ENCODE data around the gene KRTAP6-2. TPM values are rescaled to one million over a fixed set of nuclear protein-coding genes. Genes with fewer than 3 reads are reported as not detected.

Gene KRTAP6-2
- total RNA-seq, 4 donors from 2014 or later: not detected

DNA sequence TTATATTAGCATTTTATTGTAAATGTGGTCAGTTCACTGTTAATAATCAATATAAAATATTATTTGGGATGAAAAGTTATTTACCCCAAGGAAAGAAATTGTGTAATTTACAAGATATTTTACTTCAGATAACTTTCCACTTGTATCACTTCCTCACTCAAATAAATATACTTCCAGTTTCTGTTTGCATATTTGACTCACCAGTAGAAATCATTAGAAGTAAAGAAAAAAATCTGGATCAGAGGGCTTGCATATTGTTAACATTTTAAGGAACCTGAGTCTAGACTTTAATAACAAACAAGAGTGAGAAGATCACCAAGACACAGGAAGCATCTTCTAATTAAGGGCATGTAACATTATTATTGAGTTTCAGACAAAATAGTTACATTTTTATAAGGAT lies 21.4 kb upstream of the KRTAP6-2 start:
- no peak overlapping the region for H3K27ac ChIP-seq
- ATAC-seq (no peak), DNase-seq (no peak)
- H3K27me3 ChIP-seq: no peaks in the 10 kb centered on the region
- intact Hi-C loops (cut with DNase I; ENCODE audit: low total_unique reads) (no loop called here), in situ Hi-C loops (cut with MboI; ENCODE audit: low sequenced_read_pairs in 4 of 4) (no loop called here)
- H3K36me3 ChIP-seq: no peaks in the 10 kb centered on the region
- no peaks in the 10 kb centered on the region for H3K9me3 ChIP-seq
- no peak overlapping the region for H3K4me3 ChIP-seq
- no peaks in the 10 kb centered on the region for H3K4me1 ChIP-seq
- TF ChIP-seq CTCF (IDR thresholded peaks at IDR 0.05 in 4 of 5, conservative IDR thresholded peaks at IDR 0.05 in 1 of 5) (no peak), POLR2A (IDR thresholded peaks at IDR 0.05) (no peak)

- in situ Hi-C loops (cut with MboI; ENCODE audit: low sequenced_read_pairs in 4 of 4) (no loop called here), intact Hi-C loops (cut with DNase I; ENCODE audit: low total_unique reads) (no loop called here)
- TF ChIP-seq POLR2A (IDR thresholded peaks at IDR 0.05): no peak
- TF ChIP-seq CTCF (IDR thresholded peaks at IDR 0.05 in 4 of 5, conservative IDR thresholded peaks at IDR 0.05 in 1 of 5): no peak
- Histone ChIP-seq H3K9me3 (no peaks in the 10 kb centered on the region), H3K4me3 (no peak within 1 kb of the TSS), H3K27ac (no peak within 1 kb of the TSS), H3K36me3 (no peaks in the 10 kb centered on the region), H3K27me3 (no peaks in the 10 kb centered on the region), H3K4me1 (no peaks in the 10 kb centered on the region)
- no peak for DNase-seq
- no peak for ATAC-seq
These were observed 17.4 kb upstream of the KRTAP6-2 start, which contains the start of gene KRTAP20-1 for GRCh38 chr21:30616125-30616524. Gene KRTAP20-1 (plus strand): TSS chr21:30616425. CDS start chr21:30616455, 30 bp downstream.

DNA sequence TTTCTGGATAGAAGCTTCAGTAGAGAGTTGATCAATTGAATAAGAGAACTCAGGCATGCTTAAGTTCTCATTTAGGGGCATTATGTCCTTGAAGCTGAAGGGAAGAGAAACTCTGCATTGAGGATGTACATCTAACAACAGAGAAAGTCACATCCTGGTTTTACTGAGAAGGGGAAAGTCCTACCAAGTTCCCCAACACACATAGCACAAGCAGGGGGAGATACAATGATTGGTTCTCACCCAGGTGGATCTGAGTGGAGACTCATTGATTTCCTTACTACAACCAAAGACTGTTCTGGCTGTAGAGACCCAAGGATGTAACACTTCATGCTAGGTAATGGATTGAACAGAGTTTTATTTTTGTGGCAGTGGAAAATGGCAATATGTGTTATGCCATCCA lies 16.5 kb upstream of the KRTAP6-2 start:
- Histone ChIP-seq H3K27ac (no peak overlapping the region), H3K9me3 (no peaks in the 10 kb centered on the region), H3K27me3 (no peaks in the 10 kb centered on the region), H3K4me3 (no peak overlapping the region), H3K4me1 (no peaks in the 10 kb centered on the region), H3K36me3 (no peaks in the 10 kb centered on the region)
- in situ Hi-C loops (cut with MboI; ENCODE audit: low sequenced_read_pairs in 4 of 4) (no loop called here), intact Hi-C loops (cut with DNase I; ENCODE audit: low total_unique reads) (no loop called here)
- no peak for TF ChIP-seq POLR2A (IDR thresholded peaks at IDR 0.05)
- no peak for TF ChIP-seq CTCF (IDR thresholded peaks at IDR 0.05 in 4 of 5, conservative IDR thresholded peaks at IDR 0.05 in 1 of 5)
- ATAC-seq (no peak), DNase-seq (no peak)

DNA sequence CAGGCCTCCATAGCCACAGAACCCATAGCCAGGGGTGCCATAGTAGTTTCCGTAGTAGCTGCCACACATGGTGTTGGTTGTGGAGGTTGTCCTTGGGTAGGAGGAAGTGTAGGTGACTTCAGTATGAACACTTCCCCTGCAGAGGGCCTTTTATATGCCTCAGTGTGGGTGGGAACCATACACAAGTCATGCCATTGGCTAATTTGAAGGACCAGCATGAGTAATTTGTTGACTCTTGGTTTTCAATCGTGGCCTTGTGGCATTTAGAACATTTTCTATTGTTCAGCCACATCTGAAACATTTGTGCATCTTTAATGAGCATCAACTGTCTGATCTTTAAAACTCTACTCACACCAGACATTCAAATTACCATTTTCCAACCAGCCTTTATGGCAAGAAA lies 15.1 kb upstream of the KRTAP6-2 start, which contains the start of gene KRTAP6-1:
KRTAP6-1 (minus strand) TSS at position 95 of the 400 bp plus-strand sequence; CDS start at position 69, 26 bp downstream.
- no peaks in the 10 kb centered on the region for H3K27me3 ChIP-seq
- ATAC-seq (no peak), DNase-seq (no peak)
- no peaks in the 10 kb centered on the region for H3K9me3 ChIP-seq
- H3K27ac ChIP-seq: no peak within 1 kb of the TSS
- H3K4me3 ChIP-seq: no peak within 1 kb of the TSS
- no peaks in the 10 kb centered on the region for H3K36me3 ChIP-seq
- no peak for TF ChIP-seq CTCF (IDR thresholded peaks at IDR 0.05 in 4 of 5, conservative IDR thresholded peaks at IDR 0.05 in 1 of 5)
- no peak for TF ChIP-seq POLR2A (IDR thresholded peaks at IDR 0.05)
- intact Hi-C loops (cut with DNase I; ENCODE audit: low total_unique reads): no loop called here
- in situ Hi-C loops (cut with MboI; ENCODE audit: low sequenced_read_pairs in 4 of 4): no loop called here
- H3K4me1 ChIP-seq: no peaks in the 10 kb centered on the region

DNA sequence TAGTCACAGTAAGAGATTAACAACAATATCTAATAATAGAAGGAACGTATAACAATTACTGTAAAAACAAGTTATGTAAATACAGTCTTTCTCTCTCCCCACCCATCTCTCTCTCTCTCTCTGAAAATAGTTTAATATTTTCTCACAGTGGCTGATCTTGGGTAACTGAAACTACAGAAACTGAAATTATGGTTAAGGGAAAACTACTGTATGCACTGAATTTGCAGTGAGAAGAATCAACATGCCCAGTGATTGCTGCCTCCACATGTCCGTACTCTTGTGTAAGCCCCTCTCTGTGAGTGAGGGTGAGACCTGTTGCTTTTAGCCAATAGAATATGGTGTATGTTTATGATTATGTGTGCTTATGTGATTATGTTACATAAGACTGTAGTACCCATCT lies 13.4 kb upstream of the KRTAP6-2 start:
- Histone ChIP-seq H3K36me3 (no peaks in the 10 kb centered on the region), H3K4me1 (no peaks in the 10 kb centered on the region), H3K4me3 (no peak overlapping the region), H3K27ac (no peak overlapping the region), H3K27me3 (no peaks in the 10 kb centered on the region), H3K9me3 (no peaks in the 10 kb centered on the region)
- TF ChIP-seq CTCF (IDR thresholded peaks at IDR 0.05 in 4 of 5, conservative IDR thresholded peaks at IDR 0.05 in 1 of 5) (no peak), POLR2A (IDR thresholded peaks at IDR 0.05) (no peak)
- intact Hi-C loops (cut with DNase I; ENCODE audit: low total_unique reads) (no loop called here), in situ Hi-C loops (cut with MboI; ENCODE audit: low sequenced_read_pairs in 4 of 4) (no loop called here)
- ATAC-seq (no peak), DNase-seq (no peak)
